ENCODE measurements around the gene FOXI3. TPM values are rescaled to one million over a fixed set of nuclear protein-coding genes. Genes with fewer than 3 reads are reported as not detected.

Gene FOXI3
- total and polyA plus RNA-seq, 9 of the 15 experiments (the other 6 are each of a cell fraction or from before 2014, with no cell fraction given), result not detected

DNA sequence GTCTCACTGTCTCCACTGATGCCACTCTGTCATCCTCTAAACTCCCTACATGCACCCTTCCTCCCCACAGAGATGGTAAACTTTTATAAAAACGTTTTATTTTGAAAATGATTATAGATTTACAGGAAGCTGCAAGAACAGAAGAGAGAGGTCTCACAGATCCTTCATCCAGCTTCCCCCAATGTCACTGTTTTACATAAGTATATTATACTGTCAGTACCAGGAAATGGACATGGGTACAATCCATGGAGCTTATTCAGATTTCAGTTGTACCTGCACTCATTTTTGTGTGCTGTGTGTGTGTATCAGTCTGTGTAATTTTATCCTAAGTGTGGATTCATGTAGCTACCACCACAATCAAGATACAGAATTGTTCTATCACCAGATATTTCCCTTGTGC, 46.7 kb upstream of the FOXI3 start (continued):
- no peak for TF ChIP-seq STAG1 (CRISPR knock-in tag; IDR thresholded peaks at IDR 0.05; ENCODE audit: borderline replicate concordance)
- TF ChIP-seq FOXA1 (IDR thresholded peaks at IDR 0.05; ENCODE audit: borderline replicate concordance), result no peak
- TF ChIP-seq, protein P1, sequence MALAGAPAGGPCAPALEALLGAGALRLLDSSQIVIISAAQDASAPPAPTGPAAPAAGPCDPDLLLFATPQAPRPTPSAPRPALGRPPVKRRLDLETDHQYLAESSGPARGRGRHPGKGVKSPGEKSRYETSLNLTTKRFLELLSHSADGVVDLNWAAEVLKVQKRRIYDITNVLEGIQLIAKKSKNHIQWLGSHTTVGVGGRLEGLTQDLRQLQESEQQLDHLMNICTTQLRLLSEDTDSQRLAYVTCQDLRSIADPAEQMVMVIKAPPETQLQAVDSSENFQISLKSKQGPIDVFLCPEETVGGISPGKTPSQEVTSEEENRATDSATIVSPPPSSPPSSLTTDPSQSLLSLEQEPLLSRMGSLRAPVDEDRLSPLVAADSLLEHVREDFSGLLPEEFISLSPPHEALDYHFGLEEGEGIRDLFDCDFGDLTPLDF (CRISPR knock-in tag; IDR thresholded peaks at IDR 0.05), result no peak

- H3K27ac ChIP-seq (ENCODE audit: extremely low read depth, low read depth, low read length), result no peak overlapping the region
- H4K20me1 ChIP-seq (replicated peaks; ENCODE audit: control insufficient read depth, insufficient read depth, low read length), result no peaks in the 10 kb centered on the region
- ATAC-seq (no peak), DNase-seq (ENCODE audit: extremely low read depth in 1 of 4, low spot score in 3 of 4) (no peak), FAIRE-seq (no peak)
- CTCF ChIA-PET (ENCODE audit: low intra/inter-chr PET ratio), result no interaction called here
- H3K27me3 ChIP-seq (ENCODE audit: control insufficient read depth in 2 of 2, insufficient read depth in 2 of 2, low read length in 2 of 2), result peaks cover 29 to 45% of the 10 kb centered on the region in 2 experiments
- H3K9me1 ChIP-seq (ENCODE audit: control insufficient read depth, insufficient read depth, low read length), result no peaks in the 10 kb centered on the region
- POLR2A ChIA-PET, result no interaction called here
- H3K4me1 ChIP-seq (replicated peaks in 1 of 2; ENCODE audit: control insufficient read depth in 2 of 2, insufficient read depth in 2 of 2, low read length in 2 of 2), result no peaks in the 10 kb centered on the region
- H3K79me2 ChIP-seq (ENCODE audit: control insufficient read depth, insufficient read depth, low read length), result no peaks in the 10 kb centered on the region
- no peaks in the 10 kb centered on the region for H3K36me3 ChIP-seq (ENCODE audit: control insufficient read depth, insufficient read depth, low read length)
- intact Hi-C loops (cut with micrococcal nuclease) (no loop called here), in situ Hi-C loops (cut with MboI) (no loop called here)
- WGBS (ENCODE audit: insufficient coverage, low coverage, missing lambda C conversion rate), result 3% methylated on average over 4 of the region's 4 CpGs
- TF ChIP-seq ZNF512 (tag; IDR thresholded peaks at IDR 0.05), result no peak
- no peak for TF ChIP-seq ZNF699 (CRISPR knock-in tag; IDR thresholded peaks at IDR 0.05; ENCODE audit: insufficient replicate concordance)
- H3K4me3 ChIP-seq, result no peak overlapping the region
- H2AFZ ChIP-seq (ENCODE audit: low read depth, low read length), result no peak overlapping the region
- H3K9ac ChIP-seq (ENCODE audit: insufficient read depth in 1 of 2, low read depth in 2 of 2, low read length in 2 of 2), result no peak overlapping the region
- no TSS peak for BruUV-seq (replicated peaks)
- H3K9me3 ChIP-seq (replicated peaks; ENCODE audit: control insufficient read depth, insufficient read depth, low read depth, low read length), result no peaks in the 10 kb centered on the region; the same call in 1 of the 2 replicates
- H3K4me2 ChIP-seq (ENCODE audit: insufficient read depth, low read length), result no peak overlapping the region
Observed at GRCh38 chr2:88493481-88493880, 41.0 kb upstream of the FOXI3 start.
